ENCODE data around the gene MBD4.
"Not testable (repeated sequence)": the region's sequence is repeated elsewhere in the genome, so short reads cannot be mapped to it uniquely, and the experiment has no call there.

MBD4 gene

DNA sequence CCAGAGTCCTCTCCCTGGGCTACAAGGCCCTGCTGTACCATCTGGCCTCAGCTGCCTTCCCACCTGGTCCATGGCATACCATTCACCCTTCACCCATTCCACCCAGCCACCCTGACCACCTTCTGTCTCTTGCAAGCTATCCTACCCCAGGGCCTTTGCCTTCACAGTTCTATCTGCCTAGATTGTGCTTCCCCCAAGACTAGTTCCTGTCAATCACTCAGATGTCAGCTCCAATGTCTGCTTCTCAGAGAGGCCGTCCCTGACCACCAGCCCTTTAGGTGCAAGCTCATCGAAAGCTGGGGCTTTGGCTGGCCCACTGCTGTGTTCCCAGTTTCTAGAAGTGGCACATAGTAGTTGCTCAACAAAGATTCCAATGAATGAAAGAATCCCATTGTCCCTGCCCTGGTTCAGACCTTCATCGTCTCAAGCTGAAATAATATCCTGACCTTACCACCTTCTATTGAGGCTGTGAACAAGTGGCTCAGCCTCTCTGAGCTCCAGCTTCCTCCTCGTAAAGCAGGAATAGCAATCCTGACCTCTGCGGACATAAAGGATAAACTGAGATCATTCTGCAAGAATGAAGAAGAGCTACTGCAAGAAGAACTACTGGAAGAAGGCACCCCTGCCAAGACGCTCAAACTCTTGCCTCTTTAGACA, 27.1 kb downstream of the MBD4 start:
- no peak for DNase-seq (ENCODE audit: low read depth in 1 of 2, low spot score in 1 of 2)

DNA sequence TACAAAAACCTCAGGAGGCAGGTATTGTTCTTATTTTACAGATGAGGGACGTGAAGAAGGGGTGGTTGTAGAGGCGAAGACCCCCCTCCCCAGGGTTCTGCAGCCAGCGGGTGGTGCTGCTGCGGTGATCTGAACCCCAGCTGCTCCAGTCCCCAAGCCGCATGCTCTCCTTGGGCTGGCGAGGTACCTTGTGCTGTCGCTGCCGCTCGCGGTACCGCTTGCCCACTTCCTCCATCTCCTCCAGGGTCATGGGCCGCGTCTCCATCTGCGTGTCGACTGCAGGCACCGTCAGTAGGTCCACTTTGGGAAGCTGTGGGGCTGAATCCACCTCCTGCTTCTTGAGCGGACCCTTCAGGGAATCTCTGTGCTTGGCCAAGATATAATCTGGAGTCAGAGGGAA, 28.8 kb downstream of the MBD4 start:
- DNase-seq (ENCODE audit: low read depth in 1 of 2, low spot score in 1 of 2) = no peak

DNA sequence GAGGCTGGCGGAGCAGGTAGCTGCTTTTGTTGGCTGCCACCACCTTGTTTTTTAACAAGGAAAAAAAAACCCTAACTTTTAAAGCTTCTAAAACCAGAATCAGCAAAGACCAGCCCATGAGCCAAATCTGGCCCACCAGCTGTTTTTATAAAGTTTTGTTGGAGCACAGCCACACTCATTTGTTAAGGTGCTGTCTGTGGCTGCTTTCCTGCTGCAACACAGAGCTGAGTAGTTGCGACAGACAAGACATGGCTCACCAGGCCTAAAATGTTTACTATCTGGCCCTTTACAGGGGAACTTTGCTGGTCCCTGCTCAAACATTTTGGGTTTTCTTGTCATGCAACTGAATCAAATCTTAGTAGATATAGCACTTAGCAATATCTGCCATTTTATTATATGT, 30.2 kb downstream of the MBD4 start:
- no peak for DNase-seq (ENCODE audit: low read depth in 1 of 2, low spot score in 1 of 2)

DNA sequence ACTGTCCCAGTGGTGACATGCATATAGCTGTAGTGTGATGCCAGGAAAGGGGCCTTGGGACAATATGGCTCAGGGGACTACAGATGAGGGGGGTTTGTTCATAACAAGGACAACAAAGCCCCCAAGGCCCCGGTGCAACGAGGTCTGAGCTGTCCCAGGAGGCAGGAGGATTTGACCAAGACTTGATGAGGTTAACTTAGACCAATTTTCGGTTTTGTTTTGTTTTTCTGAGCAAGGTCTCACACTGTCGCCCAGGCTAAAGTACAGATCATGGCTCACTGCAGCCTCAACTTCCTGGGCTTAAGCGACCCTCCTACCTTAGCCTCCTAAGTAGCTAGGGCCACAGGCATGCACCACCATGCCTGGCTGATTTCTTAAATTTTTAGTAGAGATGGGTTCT, 35.1 kb downstream of the MBD4 start:
- DNase-seq (ENCODE audit: low read depth in 1 of 2, low spot score in 1 of 2) = no peak

DNA sequence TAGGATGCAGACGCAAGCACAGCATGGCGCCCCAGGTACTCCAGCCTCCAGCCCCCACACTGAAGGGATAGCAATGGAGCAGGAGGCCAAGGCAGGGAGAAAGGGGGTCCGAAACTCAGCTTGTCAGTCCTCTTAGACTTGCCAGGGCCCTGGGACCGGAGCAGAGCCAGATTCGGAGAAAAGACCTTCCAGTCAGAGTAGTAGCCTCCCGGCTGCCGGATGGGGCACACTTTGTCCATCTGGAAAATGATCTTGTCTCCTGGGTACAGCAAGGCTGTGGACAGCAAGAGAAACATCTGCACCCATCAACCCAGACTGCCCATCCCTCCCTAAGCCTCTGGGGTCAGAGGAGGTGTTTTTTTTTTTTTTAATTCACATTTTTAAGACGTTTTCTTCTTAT, 35.6 kb downstream of the MBD4 start:
- no peak for DNase-seq (ENCODE audit: low read depth in 1 of 2, low spot score in 1 of 2)

DNA sequence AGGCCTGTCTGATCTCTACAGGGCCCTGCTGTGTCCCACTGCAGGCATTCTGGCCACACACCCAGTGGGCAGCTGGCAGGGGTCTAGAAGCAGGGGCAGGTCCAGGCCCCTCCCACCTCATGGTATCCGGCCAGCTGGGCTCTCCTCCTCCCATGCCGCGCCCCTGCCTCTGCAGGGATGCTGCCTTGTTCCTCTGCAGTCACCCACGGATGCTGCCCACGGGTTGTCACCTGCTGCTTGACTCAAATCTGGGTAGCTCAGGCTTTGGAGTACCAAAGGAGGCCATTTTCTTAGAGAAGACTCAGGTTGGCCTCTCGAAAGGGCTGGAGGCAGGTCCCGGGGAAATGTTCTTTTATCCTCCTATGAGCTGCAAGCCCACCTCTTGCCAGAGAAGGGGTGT, 36.3 kb downstream of the MBD4 start:
- no peak for DNase-seq (ENCODE audit: low read depth in 1 of 2, low spot score in 1 of 2)

DNA sequence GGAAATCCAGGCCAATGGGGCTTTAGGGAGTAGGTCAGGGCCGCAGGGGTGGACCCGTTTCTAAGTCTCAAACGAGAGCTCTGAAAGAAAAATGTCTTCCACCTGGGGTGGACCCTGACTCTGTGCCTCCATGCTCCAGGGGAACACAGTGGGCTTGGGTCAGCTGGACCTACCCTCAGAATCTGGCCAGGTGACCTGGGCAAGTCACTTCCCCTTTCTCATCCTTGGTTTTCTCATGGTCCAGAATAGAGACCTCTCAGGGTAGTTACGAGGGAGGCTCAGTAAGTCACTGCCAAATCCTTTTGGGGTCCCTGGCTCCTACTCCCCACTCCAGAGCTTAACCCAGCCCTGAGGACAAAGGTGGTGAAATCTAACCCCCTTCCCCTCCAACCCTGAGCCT, 37.1 kb downstream of the MBD4 start:
- no peak for DNase-seq (ENCODE audit: low read depth in 1 of 2, low spot score in 1 of 2)

DNA sequence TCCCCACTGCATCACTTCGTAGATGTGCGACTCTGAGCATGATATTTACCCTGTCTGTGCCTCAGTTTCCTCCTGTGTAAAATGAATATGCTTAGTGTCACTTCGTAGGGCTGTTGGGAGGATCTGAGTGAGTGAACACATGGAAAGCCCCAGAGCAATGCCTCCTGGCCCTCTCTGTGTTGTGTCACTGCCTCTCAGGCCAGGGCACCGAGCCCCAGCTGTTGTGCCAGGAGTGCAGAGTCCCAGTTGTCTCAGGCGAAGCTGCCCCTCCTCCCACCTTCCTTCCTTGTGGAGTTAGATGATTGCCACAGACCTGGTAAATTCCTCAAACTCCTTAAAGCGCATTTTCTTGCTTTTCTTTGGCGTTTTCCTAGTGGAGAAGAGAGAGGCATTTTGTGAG, 37.5 kb downstream of the MBD4 start:
- no peak for DNase-seq (ENCODE audit: low read depth in 1 of 2, low spot score in 1 of 2)

DNA sequence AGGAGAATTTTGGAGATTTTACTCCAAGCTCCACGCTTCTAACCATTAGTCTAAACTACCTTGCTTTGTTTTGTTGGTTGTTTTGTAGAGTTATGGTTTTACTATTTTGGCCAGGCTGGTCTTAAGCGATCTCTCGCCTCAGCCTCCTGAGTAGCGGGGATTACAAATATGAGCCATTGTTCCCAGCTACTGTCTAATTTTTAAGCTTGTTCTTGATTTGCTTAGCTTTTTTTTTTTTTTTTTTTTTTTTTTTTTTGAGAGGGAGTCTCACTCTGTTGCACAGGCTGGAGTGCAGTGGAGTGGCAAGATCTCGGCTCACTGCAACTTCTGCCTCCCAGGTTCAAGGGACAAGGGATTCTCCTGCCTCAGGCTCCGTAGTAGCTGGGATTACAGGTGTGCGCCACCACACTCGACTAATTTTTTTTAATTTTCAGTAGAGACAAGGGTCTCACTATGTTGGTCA, 39.8 kb downstream of the MBD4 start:
- no peak for DNase-seq (ENCODE audit: low read depth in 1 of 2, low spot score in 1 of 2)

DNA sequence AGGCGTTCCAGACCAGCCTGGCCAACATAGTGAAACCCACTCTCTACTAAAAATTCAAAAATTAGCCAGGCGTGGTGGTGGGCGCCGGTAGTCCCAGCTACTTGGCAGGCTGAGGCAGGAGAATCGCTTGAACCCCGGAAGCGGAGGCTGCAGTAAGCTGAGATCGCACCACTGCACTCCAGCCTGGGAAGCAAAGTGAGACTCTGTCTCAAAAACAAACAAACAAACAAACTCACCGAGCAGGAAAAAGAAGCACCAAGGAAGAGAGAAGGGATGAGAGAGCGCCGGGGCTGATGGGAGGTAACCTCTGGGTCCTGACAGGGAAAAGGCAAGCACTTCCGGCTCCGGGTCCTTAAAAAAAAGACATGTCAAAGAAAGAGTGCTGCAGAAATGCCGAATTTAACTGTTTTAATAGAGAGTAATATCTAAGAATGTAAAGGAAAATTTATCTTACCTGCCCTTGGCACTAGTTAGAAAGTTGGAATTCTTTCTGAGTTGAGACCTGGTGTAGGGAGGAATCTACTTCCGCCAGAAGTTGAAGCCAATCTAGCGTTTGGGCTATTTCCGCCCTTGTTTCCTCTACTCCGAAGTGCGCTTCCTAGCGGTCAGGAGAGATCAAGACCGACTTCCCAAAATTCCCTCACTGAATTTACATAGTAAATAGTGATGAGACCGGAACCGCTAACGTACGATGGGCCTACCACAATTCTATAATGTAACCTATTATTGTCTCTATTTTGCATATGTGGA, 40.4 kb downstream of the MBD4 start:
- peak; percentile 28 to 77 for DNase-seq (ENCODE audit: low read depth in 1 of 2, low spot score in 1 of 2)

DNA sequence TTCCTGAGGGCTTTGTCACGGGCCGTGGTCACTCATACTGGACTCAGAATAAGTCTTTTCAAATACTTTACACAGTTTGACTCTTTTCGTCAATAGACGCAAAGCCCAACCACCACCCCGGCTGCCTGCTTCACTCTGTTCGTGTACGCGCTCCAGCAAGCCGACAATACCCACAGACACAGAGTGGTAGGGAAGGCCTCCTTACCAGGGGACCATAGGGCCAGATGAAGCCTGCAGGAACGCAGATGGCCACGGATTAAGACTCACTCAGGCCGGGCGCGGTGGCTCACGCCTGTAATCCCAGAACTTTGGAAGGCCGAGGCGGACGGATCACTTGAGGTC, 41.0 kb downstream of the MBD4 start:
- DNase-seq (ENCODE audit: low read depth in 1 of 2, low spot score in 1 of 2) = no peak

DNA sequence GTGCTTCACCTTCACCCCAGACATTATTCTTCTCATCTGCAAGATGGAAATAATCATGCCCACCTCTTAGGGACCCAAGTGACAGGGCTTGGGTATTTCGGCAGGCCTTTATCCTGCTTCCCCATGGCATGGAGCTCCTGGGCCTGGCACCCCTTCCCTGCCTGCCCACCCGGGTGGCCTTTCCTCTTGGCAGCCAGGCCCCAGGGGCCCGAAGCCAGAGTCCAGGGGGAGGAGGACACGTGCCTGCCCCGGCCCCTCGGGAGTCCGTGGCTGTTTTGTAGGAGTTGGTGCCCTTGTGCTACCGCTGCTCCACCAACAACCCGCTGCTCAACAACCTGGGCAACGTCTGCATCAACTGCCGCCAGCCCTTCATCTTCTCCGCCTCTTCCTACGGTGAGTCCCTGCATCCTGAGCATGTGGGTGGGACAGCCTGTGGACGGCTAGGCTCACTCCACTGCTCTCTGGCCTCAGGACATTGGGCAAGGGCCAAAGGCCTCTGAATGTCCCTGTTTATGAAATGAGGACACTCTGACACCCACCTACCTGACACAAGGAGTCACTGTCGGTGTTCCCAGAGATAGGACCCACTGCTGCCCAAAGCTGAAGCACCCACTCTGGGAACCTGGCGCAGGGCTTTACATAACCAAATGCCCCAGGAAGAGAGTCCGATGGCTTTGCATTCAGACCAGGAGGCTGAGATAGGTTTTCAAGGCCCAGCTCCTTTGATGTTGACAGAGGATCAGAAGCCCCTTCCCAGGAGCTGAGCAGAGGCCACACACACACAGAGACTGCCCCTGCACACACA, 45.8 kb downstream of the MBD4 start:
- not testable (repeated sequence) for DNase-seq (ENCODE audit: low read depth in 1 of 2, low spot score in 1 of 2)

DNA sequence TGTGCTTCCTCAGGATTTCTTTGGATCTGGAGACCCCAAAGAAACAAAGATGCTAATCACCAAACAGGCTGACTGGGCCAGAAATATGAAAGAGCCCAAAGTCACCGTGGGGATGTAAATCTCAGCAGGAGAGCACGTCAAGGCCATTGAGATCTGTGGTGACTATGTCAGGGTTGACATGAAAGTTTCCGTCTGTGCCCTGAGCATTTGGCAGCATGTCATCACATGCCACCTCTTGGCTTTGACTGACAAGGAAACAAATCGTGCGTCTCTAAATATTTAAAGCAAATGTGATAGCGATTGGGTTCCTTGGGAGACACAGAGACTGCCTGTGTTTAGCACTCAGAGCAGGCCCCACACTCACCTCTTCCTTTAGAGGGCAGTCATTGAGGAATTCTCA, 46.5 kb downstream of the MBD4 start:
- no peak for DNase-seq (ENCODE audit: low read depth in 1 of 2, low spot score in 1 of 2)

DNA sequence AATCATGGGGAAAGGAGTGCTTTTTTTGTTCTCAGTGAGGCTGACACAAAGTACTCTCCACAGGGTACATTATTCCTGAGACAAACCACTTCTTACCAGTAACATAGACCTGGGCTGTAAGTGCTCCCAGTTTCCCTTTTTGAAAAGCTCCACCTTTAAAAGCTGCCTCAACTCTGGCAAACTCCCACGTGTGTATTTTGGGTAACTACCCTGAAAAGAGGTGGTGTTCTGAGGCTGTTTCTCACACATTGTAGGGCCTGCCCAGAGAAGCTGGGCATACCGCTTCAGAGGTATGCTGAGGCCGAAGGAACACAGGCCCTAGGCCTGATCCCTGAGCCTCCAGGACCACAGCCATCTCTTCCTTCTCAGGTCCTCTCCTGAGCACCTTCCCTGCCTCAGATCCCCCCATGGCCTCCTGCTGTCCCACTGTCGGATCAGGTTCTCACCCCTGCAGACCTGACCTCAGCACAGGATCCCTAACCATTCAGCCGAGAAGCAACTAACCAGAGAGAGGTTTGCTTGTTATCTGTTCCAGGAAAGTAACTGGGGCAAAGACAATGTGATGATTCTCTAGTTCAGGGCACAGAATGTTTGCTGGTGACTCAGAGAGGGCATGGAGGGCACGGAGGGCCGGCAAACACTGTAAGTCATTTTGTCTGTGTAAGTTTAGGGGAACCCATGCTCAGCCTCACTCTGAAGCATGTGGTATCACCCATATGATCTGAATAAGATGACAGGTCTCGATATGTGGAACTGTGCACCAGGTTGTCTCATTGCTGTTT, 47.5 kb downstream of the MBD4 start:
- DNase-seq (ENCODE audit: low read depth in 1 of 2, low spot score in 1 of 2) = not testable (repeated sequence)

DNA sequence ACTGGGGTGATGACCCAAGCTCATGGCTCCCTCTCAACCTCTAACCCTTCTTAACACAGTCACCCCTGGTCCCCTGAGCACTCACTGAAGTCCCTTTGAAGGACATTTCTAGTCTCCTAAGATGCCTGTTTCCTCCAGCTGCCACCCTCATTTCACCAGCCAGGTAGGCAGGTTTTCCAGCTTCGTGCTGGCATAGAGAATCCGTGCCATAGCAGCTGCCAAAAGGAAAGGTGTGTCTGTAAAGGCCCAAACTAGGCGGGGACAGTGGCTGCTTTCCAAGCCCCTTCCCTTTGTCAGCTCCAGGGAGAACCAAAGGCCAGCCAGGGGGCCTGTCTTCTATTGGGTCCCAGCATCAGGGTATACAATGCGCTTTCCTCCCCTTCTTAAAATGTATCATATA, 48.2 kb downstream of the MBD4 start:
- DNase-seq (ENCODE audit: low read depth in 1 of 2, low spot score in 1 of 2) = not testable (repeated sequence)

DNA sequence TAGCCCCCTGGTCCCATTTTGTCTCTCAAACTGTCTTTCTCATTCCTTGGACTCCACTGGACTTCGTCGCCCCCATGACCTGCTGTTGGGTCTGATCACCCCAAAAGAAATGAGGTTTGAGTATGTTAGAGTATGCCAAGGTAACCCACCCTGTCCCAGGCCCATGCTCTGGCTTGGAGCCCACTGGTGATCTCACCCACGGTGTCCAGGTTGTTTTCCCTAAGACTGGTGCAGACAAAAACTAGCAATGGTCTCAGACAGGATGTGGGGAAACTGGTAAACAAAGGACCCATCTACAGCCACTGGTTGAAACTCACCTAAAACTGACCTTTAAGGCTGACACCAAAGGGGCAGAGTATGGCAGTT, 50.2 kb downstream of the MBD4 start:
- DNase-seq (ENCODE audit: low read depth in 1 of 2, low spot score in 1 of 2) = no peak

DNA sequence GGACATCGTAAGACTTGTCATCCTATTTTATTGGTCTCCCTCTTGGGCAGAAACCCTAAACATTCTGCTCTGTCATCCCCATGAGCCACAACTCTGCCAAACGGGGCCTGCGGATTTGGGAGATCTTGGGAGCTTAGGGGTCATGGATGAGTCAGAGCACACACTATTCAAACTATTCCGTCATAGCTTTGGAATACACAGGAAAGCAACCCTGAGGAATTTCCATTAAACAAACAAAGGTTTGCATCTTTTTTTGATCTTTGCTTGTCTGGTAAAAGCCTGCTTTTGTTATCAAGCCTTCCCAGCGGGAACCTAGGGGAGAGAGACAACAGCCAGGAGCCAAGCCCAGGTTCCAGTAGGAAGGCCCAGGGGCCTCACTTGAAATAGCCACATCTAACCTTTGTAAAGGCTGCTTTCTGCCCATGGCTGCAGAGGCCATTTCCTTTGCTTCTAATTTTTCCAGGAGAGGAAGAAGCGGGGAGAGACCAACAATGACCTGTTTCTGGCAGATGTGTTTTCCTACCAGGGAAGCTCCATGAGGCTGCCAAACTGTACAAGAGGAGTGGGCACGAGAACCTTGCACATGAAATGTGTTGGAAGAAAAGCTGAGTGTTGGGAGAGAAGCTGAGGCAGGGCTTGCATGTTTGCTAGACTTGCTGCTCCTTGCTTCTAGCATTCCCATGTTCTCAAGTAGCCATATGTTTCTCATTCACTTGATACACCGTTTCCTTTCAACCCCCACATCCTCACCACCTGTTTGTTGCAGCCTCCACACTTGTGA, 50.8 kb downstream of the MBD4 start:
- not testable (repeated sequence) for DNase-seq (ENCODE audit: low read depth in 1 of 2, low spot score in 1 of 2)

DNA sequence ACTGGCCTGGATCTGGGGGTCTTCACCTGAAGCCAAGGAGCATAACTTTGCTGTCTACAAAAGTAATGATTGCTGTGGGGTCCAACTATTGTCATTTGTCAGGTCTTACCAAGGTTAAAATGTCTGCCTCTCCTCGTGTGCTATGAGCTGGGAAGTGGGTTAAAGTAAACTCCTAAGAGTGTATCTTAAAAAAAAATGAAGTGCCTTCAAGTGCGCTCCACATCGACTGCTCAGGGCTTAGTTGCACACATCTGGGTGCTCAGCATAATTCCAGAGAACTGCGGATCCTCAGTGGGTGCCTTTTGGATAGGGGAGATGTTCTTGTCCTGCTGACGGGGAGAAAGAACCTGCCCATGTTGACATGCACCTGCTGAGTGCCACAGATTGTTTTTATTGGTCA, 52.3 kb downstream of the MBD4 start:
- no peak for DNase-seq (ENCODE audit: low read depth in 1 of 2, low spot score in 1 of 2)

DNA sequence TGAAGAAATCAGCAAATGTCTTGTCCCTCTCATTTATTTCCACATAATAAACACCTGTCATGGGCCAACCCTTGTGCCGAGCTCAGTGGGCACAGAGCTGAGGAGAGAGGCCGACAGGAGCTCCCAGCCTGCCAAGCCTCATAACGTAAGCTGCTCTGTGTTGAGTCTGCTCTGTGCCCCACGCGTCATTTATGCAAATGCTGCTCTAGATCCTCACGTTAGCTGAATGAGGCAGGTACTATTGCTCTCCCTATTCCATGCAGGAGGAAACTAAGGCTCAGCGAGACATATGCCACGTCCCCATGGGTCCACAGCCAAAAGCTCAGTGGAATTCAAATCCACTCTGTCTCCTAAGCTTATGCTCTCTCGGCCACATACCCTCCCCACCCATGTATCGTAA, 52.8 kb downstream of the MBD4 start:
- DNase-seq (ENCODE audit: low read depth in 1 of 2, low spot score in 1 of 2) = no peak

DNA sequence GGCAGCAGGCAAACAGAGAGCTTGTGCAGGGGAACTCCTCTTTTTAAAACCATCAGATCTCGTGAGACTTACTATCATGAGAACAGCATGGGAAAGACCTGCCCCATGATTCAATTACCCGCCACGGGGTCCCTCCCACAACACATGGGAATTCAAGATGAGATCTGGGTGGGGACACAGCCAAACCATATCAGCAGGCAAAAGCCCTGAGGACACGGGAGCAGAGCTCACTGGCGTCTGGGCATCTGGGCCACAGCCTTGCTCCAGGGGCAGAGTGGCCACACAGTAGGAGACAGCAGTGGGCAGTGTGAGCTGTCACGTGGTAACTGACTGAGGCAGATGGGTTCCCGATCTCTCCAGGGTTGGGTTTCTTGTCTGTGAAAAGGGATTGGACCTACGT, 54.2 kb downstream of the MBD4 start:
- DNase-seq (ENCODE audit: low read depth in 1 of 2, low spot score in 1 of 2) = not testable (repeated sequence)

Data from activated CD4-positive, alpha-beta T cell treated with anti-CD3 and anti-CD28 coated beads, Interleukin-2, amount 50 U/mL, for 24 hours (primary cell).